Stimulated activated CD4-positive, alpha-beta T cell treated with anti-CD3 and anti-CD28 coated beads, Interleukin-4, amount 100 ng/mL, for 48 hours (primary cell): ENCODE results near the gene FSTL4.

Experiments
- DNase-seq, 2 donors: peaks; one replicate each; pipeline ENCODE4 v3.0.0-alpha.2; 2020; ENCODE audit warnings: low read depth in 2 of 2

The FSTL4 gene

GRCh38 chr5:133293960-133294359 lies 318.4 kb downstream of the FSTL4 start:
- no peak for DNase-seq

GRCh38 chr5:133292300-133292699 lies 320.0 kb downstream of the FSTL4 start:
- DNase-seq = no peak

GRCh38 chr5:133291524-133291923 lies 320.8 kb downstream of the FSTL4 start:
- DNase-seq = no peak

GRCh38 chr5:133290669-133291240 lies 321.6 kb downstream of the FSTL4 start:
- DNase-seq = no peak

- no peak for DNase-seq
Measured at GRCh38 chr5:133289686-133290367, 322.5 kb downstream of the FSTL4 start.

GRCh38 chr5:133287500-133287899 lies 324.8 kb downstream of the FSTL4 start:
- DNase-seq = peak; percentile 26 to 35

- DNase-seq = no peak
Measured at GRCh38 chr5:133286483-133286882, 325.9 kb downstream of the FSTL4 start.

GRCh38 chr5:133285583-133286021 lies 326.7 kb downstream of the FSTL4 start:
- DNase-seq = no peak

GRCh38 chr5:133284306-133284705 lies 328.0 kb downstream of the FSTL4 start:
- DNase-seq = no peak

- DNase-seq = no peak
Measured at GRCh38 chr5:133278317-133278716, 334.0 kb downstream of the FSTL4 start.

GRCh38 chr5:133277744-133278143 lies 334.6 kb downstream of the FSTL4 start:
- DNase-seq = no peak

GRCh38 chr5:133276171-133276570 lies 336.2 kb downstream of the FSTL4 start:
- no peak for DNase-seq

- DNase-seq = no peak
Measured at GRCh38 chr5:133275631-133276030, 336.7 kb downstream of the FSTL4 start.

GRCh38 chr5:133274597-133274935 lies 337.8 kb downstream of the FSTL4 start:
- DNase-seq = no peak

- DNase-seq = no peak
Measured at GRCh38 chr5:133273661-133274596, 338.4 kb downstream of the FSTL4 start.

GRCh38 chr5:133272345-133272744 lies 340.0 kb downstream of the FSTL4 start:
- DNase-seq = no peak

GRCh38 chr5:133271606-133272005 lies 340.7 kb downstream of the FSTL4 start:
- no peak for DNase-seq

GRCh38 chr5:133269691-133270090 lies 342.6 kb downstream of the FSTL4 start:
- no peak for DNase-seq

- no peak for DNase-seq
Measured at GRCh38 chr5:133267601-133268000, 344.7 kb downstream of the FSTL4 start.

GRCh38 chr5:133266966-133267365 lies 345.4 kb downstream of the FSTL4 start:
- no peak for DNase-seq

GRCh38 chr5:133266527-133266878 lies 345.8 kb downstream of the FSTL4 start:
- no peak for DNase-seq

GRCh38 chr5:133265720-133266526 lies 346.4 kb downstream of the FSTL4 start:
- no peak for DNase-seq
